GM12878 (cell line): ENCODE data around the gene LIPA. TPM values are rescaled to one million over a fixed set of nuclear protein-coding genes. Genes with fewer than 3 reads are reported as not detected.

ENCODE experiments used
- ATAC-seq: fragments of 200-7000 bp; cut with Tn5 transposase; 3 replicates; pipeline ENCODE4 v1.9.1; 2020; ENCODE audit warnings: mild to moderate bottlenecking, moderate library complexity
- BruUV-seq: library from RNA; stranded (reverse); fragments of 400-500 nt; replicated peaks from 2 replicates; lab custom pipeline; 2021; lab: Mats Ljungman, UMichigan
- CTCF ChIA-PET: fragments of 300-600 bp; sonication (Branson Sonifier 250); formaldehyde crosslinking; extraction: SDS; loops from one replicate; lab custom pipeline; 2021; ENCODE audit warnings: inconsistent platforms; lab: Yijun Ruan, JAX
- POLR2A ChIA-PET: fragments of 350-600 bp; formaldehyde crosslinking; extraction: SDS; loops from one replicate; lab custom pipeline; 2021; ENCODE audit warnings: inconsistent platforms; lab: Charles Lee
- RAD21 ChIA-PET: fragments of 300-600 bp; sonication (Branson Sonifier 250); formaldehyde crosslinking; loops from one replicate; lab custom pipeline; 2023; ENCODE audit warnings: antibody characterized with exemption; ENCODE audit not compliant: unreplicated experiment; lab: Charles Lee
- SMC1A ChIA-PET: fragments of 300-600 bp; sonication (Branson Sonifier 250); formaldehyde crosslinking; loops from one replicate; lab custom pipeline; 2023; ENCODE audit not compliant: unreplicated experiment, uncharacterized antibody; lab: Charles Lee
- DNase-seq: peaks from one replicate; pipeline ENCODE4 v3.0.0-alpha.2; 2011; ENCODE audit warnings: low read depth, low spot score
- FAIRE-seq: peaks from 3 replicates; lab custom pipeline; 2011; peaks lifted over from hg19 to GRCh38; lab: Jason Lieb, UNC
- H2AFZ ChIP-seq: 2 replicates; pipeline ENCODE4 v1.6.0; 2011; ENCODE audit warnings: low read depth, low read length, control low read depth; ENCODE audit not compliant: control insufficient read depth
- H3K27ac ChIP-seq: 2 replicates; pipeline ENCODE4 v1.5.1; 2011; ENCODE audit warnings: control low read depth; ENCODE audit not compliant: control insufficient read depth, insufficient read depth
- H3K27me3 ChIP-seq, 2 experiments: replicated peaks in 1 of 2; 2 replicates each; pipeline versions ENCODE4 v1.6.0 to v1.6.1; 2011; ENCODE audit warnings: low read length in 1 of 2; ENCODE audit not compliant: control insufficient read depth in 2 of 2, insufficient read depth in 2 of 2
- H3K36me3 ChIP-seq, 2 experiments: 2 replicates each; pipeline ENCODE4 v1.5.1; 2011; ENCODE audit warnings: low read length in 1 of 2; ENCODE audit not compliant: control insufficient read depth in 2 of 2, insufficient read depth in 2 of 2
- H3K4me1 ChIP-seq: 2 replicates; pipeline ENCODE4 v1.6.1; 2011; ENCODE audit warnings: mild to moderate bottlenecking, low read length, moderate library complexity, mixed read lengths; ENCODE audit not compliant: control insufficient read depth, insufficient read depth
- H3K4me2 ChIP-seq: 2 replicates; pipeline ENCODE4 v1.6.0; 2011; ENCODE audit warnings: control low read depth; ENCODE audit not compliant: control insufficient read depth, insufficient read depth
- H3K4me3 ChIP-seq: fragments of 200-600 bp; sonication (generic); 2 replicates; pipeline ENCODE4 v1.5.1; 2016
- H3K79me2 ChIP-seq: 2 replicates; pipeline ENCODE4 v1.6.0; 2011; ENCODE audit warnings: low read length; ENCODE audit not compliant: control insufficient read depth, insufficient read depth
- H3K9ac ChIP-seq: 2 replicates; pipeline ENCODE4 v1.8.0; 2011; ENCODE audit warnings: low read length, control low read depth, mixed read lengths; ENCODE audit not compliant: control insufficient read depth, insufficient read depth
- H3K9me3 ChIP-seq: replicated peaks from 3 replicates; pipeline ENCODE4 v1.5.1; 2011; ENCODE audit warnings: mild to moderate bottlenecking, low read length; ENCODE audit not compliant: control insufficient read depth, insufficient read depth
- H4K20me1 ChIP-seq: 2 replicates; pipeline ENCODE4 v1.6.0; 2011; ENCODE audit not compliant: control insufficient read depth, insufficient read depth
- ATF3 ChIP-seq: IDR thresholded peaks from 2 replicates; pipeline ENCODE4 v1.6.1; 2011; ENCODE audit warnings: low read depth, mild to moderate bottlenecking, low read length, moderate library complexity, borderline replicate concordance; ENCODE audit errors: extremely low read depth
- CREM ChIP-seq: IDR thresholded peaks from 2 replicates; pipeline ENCODE4 v1.6.1; 2014; ENCODE audit warnings: antibody characterized with exemption, low read depth
- HCFC1 ChIP-seq: fragments of 150-350 bp; IDR thresholded peaks from 2 replicates; pipeline ENCODE4 v1.6.1; 2014; ENCODE audit warnings: low read length
- IRF3 ChIP-seq: fragments of 450-650 bp; IDR thresholded peaks from 2 replicates; pipeline ENCODE4 v1.6.1; 2014; ENCODE audit warnings: mild to moderate bottlenecking
- PAX8 ChIP-seq: fragments of 450-650 bp; IDR thresholded peaks from 2 replicates; pipeline ENCODE4 v1.6.1; 2017; ENCODE audit warnings: mild to moderate bottlenecking, moderate library complexity
- SIN3A ChIP-seq: IDR thresholded peaks from 2 replicates; pipeline ENCODE4 v1.6.1; 2012; ENCODE audit warnings: low read depth, low read length, improper control_type of control experiment
- SKIL ChIP-seq: fragments of 450-650 bp; IDR thresholded peaks from 2 replicates; pipeline ENCODE4 v1.6.1; 2017; ENCODE audit warnings: mild to moderate bottlenecking, low read depth, inconsistent platforms; ENCODE audit not compliant: poor library complexity, severe bottlenecking
- SMAD1 ChIP-seq: fragments of 450-650 bp; IDR thresholded peaks from 2 replicates; pipeline ENCODE4 v1.6.1; 2018; ENCODE audit warnings: mild to moderate bottlenecking, low read depth; ENCODE audit not compliant: partially characterized antibody
- USF2 ChIP-seq: IDR thresholded peaks from 2 replicates; pipeline ENCODE4 v1.6.1; 2011; ENCODE audit warnings: low read depth, low read length, improper control_type of control experiment, borderline replicate concordance
- WGBS: methylation state at CpG from one replicate; pipeline ENCODE4 v1.1.6; 2016; ENCODE audit warnings: low lambda C conversion rate; ENCODE audit not compliant: insufficient replicate concordance, insufficient coverage; ENCODE audit errors: missing lambda C conversion rate; 5-methylcytosine and 5-hydroxymethylcytosine counted together
- in situ Hi-C: fragments of 300-500 bp; cut with MboI; formaldehyde crosslinking; loops from 9 replicates; pipeline ENCODE4 v1.14.3; 2018; ENCODE audit warnings: mixed read lengths
- intact Hi-C: fragments of 100-400 bp; cut with micrococcal nuclease; formaldehyde crosslinking; loops from one replicate; pipeline ENCODE4 v1.14.2; 2022; ENCODE audit not compliant: unreplicated experiment
- polyA plus RNA-seq, 11 experiments: library from polyadenylated mRNA; depleted of rRNA in 4 of 11; unstranded in 6 of 11; stranded (reverse) in 5 of 11; fragments of >200 nt; fragmentation: Nextera tagmentation in 4 of 11; fragmentation: Illumina TruSeq in 1 of 11; extraction: Ambion mirVana in 4 of 11; extraction: Trizol in 1 of 11; gene quantifications; 1 replicate in 1 of 11; 2 replicates in 10 of 11; pipeline versions ENCODE4 v1.2.1 to v1.2.3, GENCODE V29; 2011 to 2016; ENCODE audit warnings: inconsistent platforms in 2 of 11, missing spikeins in 2 of 11, low read depth in 1 of 11
- total RNA-seq, 4 experiments: library from RNA; depleted of rRNA in 3 of 4; stranded (reverse); fragments of >200 nt in 3 of 4; fragmentation: Illumina TruSeq in 1 of 4; extraction: Trizol in 1 of 4; gene quantifications; 2 replicates each; pipeline versions ENCODE4 v1.2.1 to v1.2.3, GENCODE V29; 2013 to 2021
- TF ChIP-seq, protein P1 (sequence below): fragments of 450-650 bp; IDR thresholded peaks from 2 replicates; pipeline ENCODE4 v1.6.1; 2017; ENCODE audit warnings: mild to moderate bottlenecking, moderate library complexity

LIPA gene
- total and polyA plus RNA-seq, 10 of the 15 experiments (the other 5 are each of a cell fraction or from before 2014, with no cell fraction given), result 31.1 to 50.3 (median 39.5) TPM

DNA sequence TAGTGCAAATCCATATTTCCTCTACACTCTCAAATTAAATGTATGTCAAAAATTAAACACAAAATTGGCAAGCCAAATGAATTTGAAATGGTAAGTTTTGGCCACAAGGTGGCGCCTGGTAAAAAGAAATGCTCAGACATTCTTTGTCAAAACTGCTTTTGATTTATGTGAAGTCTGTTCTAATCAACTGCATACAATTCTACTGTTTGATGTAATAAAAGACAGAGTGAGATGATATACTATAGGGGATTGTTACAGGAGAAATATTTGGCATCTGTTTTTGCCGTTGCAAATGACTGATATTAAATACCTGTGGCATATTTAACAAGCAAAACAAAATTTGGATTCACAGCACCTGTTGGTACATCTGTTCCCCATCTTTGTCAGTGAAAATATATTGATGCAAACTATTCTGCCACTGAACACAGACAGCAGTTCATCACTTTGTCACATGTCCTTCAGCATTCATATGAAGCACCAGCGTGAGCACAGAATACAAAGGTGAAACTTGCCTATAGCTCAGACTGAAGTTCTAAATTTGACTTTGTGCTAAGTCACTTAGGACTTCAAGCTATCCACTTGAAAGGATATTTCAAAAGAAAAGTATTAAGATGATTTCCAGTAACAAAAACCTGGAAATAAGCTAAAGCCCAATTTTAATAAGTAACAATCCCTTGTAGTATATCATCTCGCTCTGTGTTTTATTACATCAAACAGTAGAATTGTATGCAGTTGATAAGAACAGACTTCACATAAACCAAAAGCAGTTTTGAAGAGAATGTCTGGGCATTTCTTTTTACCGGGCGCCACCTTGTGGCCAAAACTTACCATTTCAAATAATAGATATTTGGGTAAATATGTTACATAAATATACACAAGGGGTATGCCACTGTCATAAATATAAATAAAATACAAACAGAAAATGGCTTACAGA lies 34.3 kb downstream of the LIPA start:
- Histone ChIP-seq H3K4me1 (peaks cover 3% of the 10 kb centered on the region; the same call in 1 of the 2 replicates), H3K27me3 (no peaks in the 10 kb centered on the region), H3K9me3 (no peaks in the 10 kb centered on the region), H3K27ac (no peak overlapping the region), H2AFZ (no peak overlapping the region; the same call in 1 of the 2 replicates), H4K20me1 (no peaks in the 10 kb centered on the region), H3K4me2 (no peak overlapping the region), H3K9ac (no peak overlapping the region), H3K4me3 (no peak overlapping the region), H3K36me3 (peaks cover 0 to 4% of the 10 kb centered on the region in 2 experiments; a peak in 1 of 4 replicates), H3K79me2 (no peaks in the 10 kb centered on the region)
- DNase-seq (peak; percentile 12), FAIRE-seq (peak; percentile 91), ATAC-seq (peak; percentile 83)
- ChIA-PET SMC1A (interaction anchor here (0.7 to 3.3 kb wide), 41 partner anchors 10 to 381 kb away, joined by 3 to 46 read pairs (median 4); partner anchors contain the start of genes CH25H, FAS, IFIT5 and LIPA), RAD21 (interaction anchor here (0.7 to 2.9 kb wide), 22 partner anchors 9 to 383 kb away, joined by 3 to 21 read pairs (median 6); partner anchors contain the start of genes FAS and LIPA), CTCF (interaction anchor here (0.6 to 3.3 kb wide), 87 partner anchors 10 to 393 kb away, joined by 3 to 92 read pairs (median 5); partner anchors contain the start of genes CH25H, FAS, IFIT1 and IFIT1B), POLR2A (no interaction called here)
- BruUV-seq, result no TSS peak
- in situ Hi-C loops, result no loop called here
- 23% methylated on average over 6 of the region's 6 CpGs for WGBS
- intact Hi-C loops, result loop anchor here (1.0 to 2.0 kb wide), 3 partner anchors 172 to 347 kb away; no protein-coding TSS in a partner anchor
- TF ChIP-seq IRF3 (no peak), SIN3A (no peak), SMAD1 (no peak), USF2 (no peak), HCFC1 (no peak), CREM (no peak), ATF3 (no peak), SKIL (no peak), PAX8 (no peak)
- TF ChIP-seq, protein P1, sequence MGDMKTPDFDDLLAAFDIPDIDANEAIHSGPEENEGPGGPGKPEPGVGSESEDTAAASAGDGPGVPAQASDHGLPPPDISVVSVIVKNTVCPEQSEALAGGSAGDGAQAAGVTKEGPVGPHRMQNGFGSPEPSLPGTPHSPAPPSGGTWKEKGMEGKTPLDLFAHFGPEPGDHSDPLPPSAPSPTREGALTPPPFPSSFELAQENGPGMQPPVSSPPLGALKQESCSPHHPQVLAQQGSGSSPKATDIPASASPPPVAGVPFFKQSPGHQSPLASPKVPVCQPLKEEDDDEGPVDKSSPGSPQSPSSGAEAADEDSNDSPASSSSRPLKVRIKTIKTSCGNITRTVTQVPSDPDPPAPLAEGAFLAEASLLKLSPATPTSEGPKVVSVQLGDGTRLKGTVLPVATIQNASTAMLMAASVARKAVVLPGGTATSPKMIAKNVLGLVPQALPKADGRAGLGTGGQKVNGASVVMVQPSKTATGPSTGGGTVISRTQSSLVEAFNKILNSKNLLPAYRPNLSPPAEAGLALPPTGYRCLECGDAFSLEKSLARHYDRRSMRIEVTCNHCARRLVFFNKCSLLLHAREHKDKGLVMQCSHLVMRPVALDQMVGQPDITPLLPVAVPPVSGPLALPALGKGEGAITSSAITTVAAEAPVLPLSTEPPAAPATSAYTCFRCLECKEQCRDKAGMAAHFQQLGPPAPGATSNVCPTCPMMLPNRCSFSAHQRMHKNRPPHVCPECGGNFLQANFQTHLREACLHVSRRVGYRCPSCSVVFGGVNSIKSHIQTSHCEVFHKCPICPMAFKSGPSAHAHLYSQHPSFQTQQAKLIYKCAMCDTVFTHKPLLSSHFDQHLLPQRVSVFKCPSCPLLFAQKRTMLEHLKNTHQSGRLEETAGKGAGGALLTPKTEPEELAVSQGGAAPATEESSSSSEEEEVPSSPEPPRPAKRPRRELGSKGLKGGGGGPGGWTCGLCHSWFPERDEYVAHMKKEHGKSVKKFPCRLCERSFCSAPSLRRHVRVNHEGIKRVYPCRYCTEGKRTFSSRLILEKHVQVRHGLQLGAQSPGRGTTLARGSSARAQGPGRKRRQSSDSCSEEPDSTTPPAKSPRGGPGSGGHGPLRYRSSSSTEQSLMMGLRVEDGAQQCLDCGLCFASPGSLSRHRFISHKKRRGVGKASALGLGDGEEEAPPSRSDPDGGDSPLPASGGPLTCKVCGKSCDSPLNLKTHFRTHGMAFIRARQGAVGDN, result no peak
